AG09319 (cell line): ENCODE results near the gene C19orf44.
A peak's percentile ranks its signal among the peaks of the same experiment; 100 is the strongest.
"Not testable (repeated sequence)": the region's sequence is repeated elsewhere in the genome, so short reads cannot be mapped to it uniquely, and the experiment has no call there.

Experiments used
- DNase-seq: peaks from one replicate; pipeline ENCODE4 v3.0.0-alpha.2; 2010; ENCODE audit warnings: low read depth; ENCODE audit errors: extremely low read depth
- CTCF ChIP-seq: IDR thresholded peaks from 2 replicates; pipeline ENCODE4 v1.5.1; 2011; ENCODE audit warnings: low read depth, mild to moderate bottlenecking, inconsistent platforms, low read length, moderate library complexity

The C19orf44 gene

DNA sequence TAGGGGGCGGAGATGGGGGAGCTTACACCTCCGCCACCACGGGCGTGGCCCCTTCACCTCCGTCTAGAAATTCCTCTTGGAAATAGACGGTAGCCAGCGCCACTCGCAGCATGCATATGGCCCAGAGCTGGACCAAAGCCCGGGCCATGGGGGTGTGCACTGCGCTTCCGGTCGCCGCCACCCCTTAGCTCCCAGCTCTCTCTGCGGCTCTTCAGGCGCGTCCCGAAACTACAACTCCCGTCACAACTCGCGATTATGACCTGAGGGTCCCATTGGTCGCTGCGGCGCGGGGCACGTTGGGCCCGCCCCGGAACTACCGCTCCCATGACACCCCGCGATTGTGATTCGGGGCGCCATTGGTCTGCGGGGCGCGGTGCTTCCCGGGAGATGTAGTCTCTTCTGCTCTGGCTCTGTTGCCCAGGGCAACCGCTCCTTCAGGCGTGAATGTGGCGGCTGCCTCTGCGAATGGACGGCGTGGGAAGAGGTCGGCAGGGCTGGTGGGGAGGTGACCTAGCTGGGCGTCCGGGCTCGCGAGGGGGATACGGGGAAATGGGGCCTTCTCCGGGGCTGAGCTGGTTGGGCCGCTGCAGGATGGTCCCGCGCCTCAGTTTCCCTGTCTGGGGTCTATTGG lies at the start of gene C19orf44, which contains the start of gene CALR3:
TSS of gene C19orf44 (plus strand) at position 413 of the 631 bp plus-strand sequence. CDS start 4,399 bp downstream, outside the sequence.
TSS of gene CALR3 (minus strand) at position 186 of the 631 bp plus-strand sequence. CDS start at position 148, 38 bp downstream.
- no peak; the same call in 1 of the 2 replicates for TF ChIP-seq CTCF
- DNase-seq: peak; percentile 93

GRCh38 chr19:16446724-16447368 lies 49.3 kb upstream of the C19orf44 start:
- no peak for TF ChIP-seq CTCF
- DNase-seq: peak; percentile 52

- not testable (repeated sequence) for DNase-seq
Measured at GRCh38 chr19:16448872-16449271, 47.3 kb upstream of the C19orf44 start.

DNA sequence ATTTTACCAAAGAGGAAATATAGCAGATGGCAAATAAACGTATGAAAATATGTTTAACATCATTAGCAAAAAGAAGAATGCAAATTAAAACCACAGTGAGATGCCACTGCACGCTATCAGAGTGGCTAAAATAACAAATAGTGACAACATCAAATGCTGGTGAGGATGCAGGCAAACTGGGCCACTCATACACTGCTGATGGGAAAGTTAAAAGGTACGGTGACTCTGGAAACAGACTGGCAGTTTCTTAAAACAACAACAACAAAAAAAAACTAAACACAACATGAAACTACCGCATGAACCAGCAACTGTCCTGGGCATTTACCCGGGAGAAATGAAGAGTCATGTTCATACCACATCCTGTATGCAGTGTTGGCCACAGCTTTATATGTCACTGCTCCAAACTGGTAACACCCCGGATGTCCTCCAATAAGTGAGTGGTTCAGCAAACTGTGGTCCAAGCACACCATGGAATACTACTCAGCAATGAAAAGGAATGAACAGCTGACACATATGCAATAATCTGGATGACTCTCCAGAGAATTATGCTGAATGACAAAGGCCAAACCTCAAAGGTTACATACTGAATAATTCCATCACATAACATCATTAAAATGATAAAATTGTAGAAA lies 46.7 kb upstream of the C19orf44 start:
- TF ChIP-seq CTCF: no peak
- DNase-seq: no peak

GRCh38 chr19:16452325-16452724 lies 43.9 kb upstream of the C19orf44 start:
- DNase-seq: no peak

DNA sequence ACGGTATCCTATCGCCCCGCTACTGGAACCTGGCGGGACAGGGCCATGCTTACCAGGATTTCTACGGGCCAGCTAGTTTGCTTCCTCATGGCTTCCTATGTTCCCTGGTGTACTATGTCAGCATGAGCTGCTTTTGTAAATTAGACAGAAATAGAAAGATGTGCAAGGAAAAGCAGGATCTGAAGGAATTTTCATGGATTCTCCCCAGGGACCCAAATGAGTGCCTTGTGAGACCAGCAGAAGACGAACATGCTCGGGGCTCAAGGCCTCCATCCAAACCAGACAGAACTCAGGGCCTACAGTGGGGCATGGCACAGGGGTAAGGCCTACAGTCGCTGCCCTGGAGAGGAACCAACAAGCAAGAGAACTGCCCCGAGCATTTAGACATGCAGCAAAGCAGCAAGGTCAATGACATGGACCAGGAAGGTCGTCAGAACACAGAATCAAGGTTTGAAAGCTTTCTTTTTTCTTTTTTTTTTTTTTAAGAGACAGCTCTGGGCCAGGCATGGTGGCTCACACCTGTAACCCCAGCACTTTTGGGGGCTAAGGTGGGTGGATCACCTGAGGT lies 41.8 kb upstream of the C19orf44 start:
- TF ChIP-seq CTCF: no peak
- no peak for DNase-seq

More at GRCh38 chr19:16452325-16452724, 43.9 kb upstream of the C19orf44 start:
- no peak for TF ChIP-seq CTCF

DNA sequence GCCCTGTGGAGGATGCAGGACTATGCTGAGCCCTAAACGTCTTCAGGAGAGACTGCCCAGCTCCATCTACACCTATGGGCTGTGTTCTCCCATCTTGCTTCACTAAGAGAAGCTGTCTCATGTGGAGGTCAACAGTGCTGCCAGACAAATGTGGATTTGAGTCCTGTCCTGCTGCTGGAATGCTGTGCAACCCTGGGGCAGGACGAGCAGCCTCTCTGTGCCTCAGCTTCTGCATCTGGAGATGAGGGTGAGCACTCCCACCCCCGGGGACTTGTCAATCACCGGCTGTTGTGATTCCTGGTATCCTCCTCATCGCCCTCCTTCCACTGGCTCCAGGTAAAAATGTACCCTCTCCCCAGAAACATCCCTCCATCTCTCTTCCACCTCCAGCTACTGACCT lies 40.7 kb upstream of the C19orf44 start:
- no peak for TF ChIP-seq CTCF
- DNase-seq: no peak
